Islet precursor cell (in vitro differentiated cells): Measurements from ENCODE around the gene FAM120B.

Experiments used
- DNase-seq: peaks from one replicate; pipeline ENCODE4 v3.0.0-alpha.2; 2018

FAM120B gene

DNA sequence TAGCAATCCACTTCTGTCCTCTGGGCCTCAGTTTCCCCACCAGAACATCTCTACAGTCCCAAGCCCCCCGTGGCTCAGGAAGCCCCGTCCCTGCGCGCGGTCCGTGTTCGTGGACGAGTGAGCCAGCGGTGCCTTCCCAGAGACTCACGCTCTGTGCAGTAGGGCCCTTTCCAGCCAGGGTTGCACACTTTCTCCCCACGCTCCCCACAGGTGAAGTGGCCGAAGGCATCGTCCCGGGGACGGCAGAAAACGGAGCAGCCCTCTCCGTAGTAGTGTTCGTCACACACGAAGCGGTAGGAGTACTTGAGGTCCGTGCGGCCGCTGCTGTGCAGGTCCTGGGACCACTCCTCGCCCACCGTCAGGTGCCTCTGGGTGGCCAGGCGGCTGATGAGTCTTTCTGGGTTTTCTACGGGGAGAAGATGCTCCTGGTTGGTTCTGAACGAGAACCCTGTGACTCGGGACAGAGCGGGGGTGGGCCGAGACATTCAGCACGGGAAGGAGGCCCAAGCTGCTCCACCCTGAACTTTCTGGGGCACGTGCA is 18.4 kb upstream of the FAM120B start:
- DNase-seq, result peak; percentile 50

DNA sequence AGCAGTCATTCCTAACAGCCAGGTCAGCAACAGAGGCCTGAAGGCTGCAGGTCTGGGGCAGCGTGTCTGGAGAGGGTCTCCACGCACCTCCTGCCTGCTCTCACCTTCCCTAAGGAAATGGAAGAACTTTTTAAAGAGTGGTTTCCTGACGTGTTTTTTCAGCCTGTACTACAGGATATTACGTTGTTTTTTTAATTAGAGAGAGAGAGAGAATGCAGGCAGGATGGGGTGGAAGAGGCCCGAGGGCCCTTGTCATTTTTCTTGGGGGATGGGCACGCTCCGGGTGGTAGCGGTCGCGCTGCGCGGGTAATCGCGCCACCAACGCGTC is 17.7 kb upstream of the FAM120B start:
- DNase-seq, result peak; percentile 32

- DNase-seq, result peak; percentile 54
These were observed 17.2 kb upstream of the FAM120B start for GRCh38 chr6:170289180-170289931.

- no peak for DNase-seq
These were observed 16.6 kb upstream of the FAM120B start for GRCh38 chr6:170289951-170290295.

GRCh38 chr6:170290296-170291128 is 16.0 kb upstream of the FAM120B start, which contains the start of gene DLL1:
DLL1 (minus strand) TSS chr6:170291078; CDS start chr6:170290139, 939 bp downstream.
- DNase-seq, result peak; percentile 67

DNA sequence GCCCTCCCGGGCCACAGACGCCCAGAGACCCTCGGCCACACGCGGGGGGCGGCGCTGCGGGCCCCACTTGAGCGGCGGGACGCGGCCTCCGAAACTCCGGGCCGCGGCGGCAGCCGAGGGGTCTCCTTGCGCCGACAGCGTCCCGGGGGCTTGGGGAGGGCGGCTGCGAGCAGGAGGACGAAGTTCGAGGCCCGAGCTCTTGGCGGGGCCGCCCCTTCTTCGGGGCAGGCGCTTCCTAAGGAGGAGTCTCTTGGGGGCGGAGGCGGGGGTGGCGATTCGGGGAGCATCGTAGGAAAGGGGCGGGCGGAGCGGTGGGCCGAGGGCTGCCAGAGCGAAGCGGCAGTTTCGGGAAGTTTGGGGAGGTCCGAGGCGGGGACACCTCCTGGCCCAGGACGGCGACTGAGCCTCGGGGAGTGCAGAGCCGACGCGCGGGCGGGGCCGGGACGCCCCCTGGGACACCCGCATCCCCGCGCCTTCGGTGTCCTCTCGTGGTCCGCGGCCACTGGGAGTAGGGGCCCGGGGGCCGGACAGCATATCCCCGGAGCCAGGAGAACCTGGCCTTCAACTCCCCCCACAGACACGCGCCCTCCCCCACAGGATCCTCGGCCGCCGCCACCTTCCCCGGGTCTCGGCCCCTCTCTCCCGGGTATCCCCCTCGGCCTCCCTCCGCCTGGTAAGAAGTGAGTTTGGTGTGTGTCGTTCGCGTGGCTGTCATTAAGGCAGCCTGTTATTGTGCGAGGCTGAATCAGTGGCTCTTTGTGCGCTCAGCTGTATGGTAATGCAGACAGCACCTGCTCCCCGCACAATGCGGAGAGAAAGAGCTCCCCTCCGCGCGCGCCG is 15.1 kb upstream of the FAM120B start:
- DNase-seq, result peak; percentile 74

DNA sequence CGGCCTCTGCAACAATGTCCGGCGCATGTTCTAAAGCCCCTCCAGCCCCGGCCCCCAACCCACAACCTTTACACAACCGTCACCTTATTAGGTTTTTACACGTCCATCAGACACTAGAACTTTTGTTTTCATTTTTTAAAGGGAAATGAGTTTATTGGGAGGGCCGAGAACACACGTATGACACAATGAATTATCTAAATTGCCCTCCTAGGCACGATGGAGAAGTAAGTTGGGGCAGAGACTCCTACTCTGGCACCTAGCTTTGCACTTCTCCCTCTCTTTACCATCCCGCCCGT is 14.5 kb upstream of the FAM120B start:
- no peak for DNase-seq

DNA sequence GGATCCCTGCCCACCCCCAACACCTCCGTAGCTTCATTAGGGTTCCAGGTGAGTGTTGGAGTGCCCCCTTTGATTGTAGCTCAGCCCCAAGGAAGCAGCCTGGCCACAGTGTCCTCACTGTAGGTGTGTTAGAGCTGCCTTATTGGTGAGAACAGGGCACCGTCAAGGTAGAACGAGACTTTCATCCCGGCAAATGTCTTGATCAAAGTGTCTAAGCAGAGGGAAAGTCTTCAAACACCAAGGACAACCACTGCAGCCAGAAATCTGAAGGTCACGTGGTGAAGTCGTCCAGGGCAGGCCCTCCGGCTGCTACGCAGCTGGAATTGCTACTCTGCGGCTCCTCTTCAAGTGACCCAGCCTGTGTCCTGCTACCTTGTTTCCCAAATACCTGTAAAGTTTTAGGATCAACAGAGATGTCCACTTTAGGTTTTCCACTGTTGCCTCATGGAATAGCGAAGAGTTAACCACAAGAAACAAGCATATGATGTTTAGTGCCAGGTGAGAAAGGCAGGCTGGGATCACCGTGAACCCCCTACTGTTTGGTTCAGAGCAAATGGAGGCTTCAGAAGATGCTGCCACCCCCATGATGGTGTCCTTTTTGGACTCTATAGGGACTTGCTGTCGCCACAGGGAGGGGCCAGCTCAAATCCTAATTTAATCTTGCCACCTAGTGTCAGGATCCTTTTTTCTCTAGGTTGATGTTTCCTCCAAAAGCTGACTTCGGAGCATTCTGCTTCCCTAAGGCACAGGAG is 14.0 kb upstream of the FAM120B start:
- DNase-seq, result peak; percentile 68

- peak; percentile 37 for DNase-seq
These were observed 13.0 kb upstream of the FAM120B start for GRCh38 chr6:170293341-170294231.

DNA sequence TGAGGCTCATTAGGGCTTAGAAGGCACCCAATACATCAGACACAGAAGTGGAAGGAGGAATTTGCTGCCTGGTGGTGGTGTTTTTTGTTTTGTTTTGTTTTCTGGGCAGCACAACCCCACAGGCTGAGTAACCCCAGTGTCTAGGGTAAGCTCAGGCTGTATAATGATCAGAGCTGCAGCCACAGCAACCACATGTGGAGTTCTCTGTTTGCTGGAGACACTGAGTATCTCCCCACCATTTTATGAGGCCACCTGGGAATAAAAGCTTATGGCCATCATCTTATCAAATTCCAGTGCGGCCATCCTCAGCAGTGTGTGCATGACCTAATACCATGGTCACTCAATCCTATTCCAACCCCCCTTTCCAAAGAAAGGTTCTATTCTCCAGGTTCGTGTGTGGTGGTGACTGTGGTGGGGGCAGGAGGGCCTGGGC is 12.2 kb upstream of the FAM120B start:
- DNase-seq, result no peak

DNA sequence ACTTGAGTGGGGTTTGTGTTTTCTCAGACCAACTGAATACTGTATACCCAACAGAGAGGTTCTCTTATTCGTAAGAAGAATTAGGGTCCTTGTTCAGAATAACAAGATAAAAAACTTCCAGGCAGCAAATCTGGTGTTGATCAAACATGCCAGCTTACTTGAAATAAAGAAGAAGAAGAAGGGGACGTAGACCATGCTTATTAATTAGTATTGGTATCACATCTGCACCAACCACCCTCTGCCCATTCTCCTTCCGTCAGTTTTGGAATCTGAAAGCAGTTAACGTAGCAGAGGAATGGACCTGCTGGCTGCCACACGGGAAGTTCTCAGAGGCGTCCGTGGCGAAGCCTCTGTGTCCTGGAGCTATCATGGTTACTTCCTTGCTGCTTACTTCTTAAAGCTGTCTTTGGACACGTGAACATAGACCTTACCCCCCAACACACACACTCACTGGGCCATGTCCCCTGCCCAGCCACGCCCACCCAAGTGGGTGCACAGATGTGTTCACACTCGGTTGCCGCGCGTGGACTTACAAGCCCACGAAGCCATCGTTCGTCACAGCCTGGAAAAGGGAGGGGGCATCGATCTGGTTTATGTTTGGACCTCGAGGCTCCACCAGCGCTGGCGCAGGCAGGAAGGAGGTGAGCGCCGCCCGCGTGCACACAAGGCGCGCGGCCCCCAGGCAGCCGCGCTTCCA is 11.6 kb upstream of the FAM120B start:
- no peak for DNase-seq

GRCh38 chr6:170295510-170296422 is 10.8 kb upstream of the FAM120B start:
- peak; percentile 72 for DNase-seq

DNA sequence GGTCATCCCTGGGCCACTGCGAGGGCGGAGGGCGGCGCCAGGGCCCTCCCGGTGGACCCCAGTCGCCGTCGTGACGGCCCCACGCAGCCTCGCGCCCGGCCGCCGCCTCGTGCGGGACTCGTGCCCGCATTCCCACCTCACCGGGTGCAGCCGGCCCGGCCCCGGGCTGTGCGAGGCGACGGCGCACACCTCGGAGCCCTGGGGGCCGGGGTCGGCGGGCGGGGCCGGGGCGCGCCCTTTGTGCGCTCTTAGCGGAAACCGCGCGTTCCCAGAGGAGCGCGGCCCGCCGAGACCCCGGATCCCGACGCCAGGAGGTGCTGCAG is 10.2 kb upstream of the FAM120B start:
- DNase-seq, result no peak

DNA sequence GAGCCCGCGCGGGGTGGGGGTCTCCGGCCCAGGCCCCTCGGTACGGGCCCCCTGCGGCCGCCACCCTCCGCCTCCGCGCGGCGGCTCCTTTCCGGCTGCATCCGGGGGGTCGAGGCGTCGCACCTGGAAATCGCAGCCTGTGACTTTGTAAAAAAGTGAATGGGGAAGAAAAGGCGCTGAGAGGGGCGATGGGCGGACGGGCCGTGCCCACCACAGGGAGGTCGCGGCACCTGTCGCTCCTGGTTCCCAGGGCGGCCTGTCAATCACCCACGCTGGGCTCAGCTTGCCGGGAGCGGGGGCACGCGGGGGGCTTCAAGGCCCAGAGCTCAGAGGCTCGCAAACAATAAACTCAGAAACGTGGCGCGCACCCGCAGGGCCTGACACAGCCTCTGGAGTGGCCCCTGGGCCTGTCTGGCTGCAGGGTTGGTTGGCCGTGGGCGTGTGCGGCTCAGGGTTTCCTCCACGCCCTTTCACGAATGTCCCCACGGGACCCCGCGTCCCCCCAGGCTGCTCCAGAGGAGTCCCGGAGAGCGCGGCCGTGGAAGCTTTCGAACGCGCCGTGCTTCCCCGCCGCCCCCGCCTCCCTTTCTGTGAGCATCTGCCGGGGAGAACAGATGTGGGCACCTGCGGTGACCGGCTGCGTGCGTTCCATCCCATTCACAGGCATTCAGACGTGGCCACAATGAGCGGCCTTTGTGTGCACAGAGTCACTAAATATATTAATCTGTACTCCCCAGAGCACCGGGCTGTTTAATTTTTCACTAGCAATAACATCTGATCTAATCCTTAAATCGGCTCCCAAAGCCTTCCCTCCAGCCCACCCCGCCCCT is 9.6 kb upstream of the FAM120B start:
- DNase-seq, result no peak

GRCh38 chr6:170297576-170298330 is 8.8 kb upstream of the FAM120B start:
- no peak for DNase-seq

DNA sequence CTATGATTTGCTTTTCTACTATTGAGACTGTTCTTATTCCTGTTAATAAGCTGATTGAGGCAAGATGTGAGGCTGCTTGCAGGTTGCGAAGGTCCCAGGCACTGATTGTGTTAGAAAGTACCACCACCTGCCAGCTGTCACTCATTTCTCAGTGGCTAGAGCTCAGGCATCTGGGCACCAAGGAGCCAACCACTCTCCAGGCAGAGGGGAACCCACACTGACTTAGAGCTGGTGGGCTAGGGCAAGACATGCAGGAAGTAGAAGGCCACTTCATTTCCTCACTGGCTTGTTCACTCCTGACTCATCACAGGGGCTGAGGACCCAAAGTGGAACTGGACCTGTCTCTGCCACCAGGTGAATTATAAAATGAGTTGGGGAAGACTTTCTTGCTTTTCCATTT is 7.9 kb upstream of the FAM120B start:
- DNase-seq, result no peak

DNA sequence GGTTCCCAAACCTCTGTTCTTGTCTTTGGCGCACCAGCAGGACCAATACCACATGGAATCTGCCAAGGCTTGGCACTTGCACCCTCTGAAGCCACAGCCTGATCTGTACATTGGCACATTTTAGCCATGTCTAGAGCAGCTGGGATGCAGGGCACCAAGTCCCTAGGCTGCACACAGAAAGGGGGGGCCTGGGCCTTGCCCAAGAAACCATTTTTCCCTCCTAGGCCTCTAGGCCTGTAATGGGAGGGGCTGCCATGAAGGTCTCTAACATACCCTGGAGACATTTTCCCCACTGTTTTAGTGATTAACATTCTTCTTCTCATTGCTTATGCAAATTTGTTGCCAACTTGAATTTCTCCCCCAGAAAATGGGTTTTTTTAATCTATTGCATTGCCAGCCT is 5.4 kb upstream of the FAM120B start:
- no peak for DNase-seq

DNA sequence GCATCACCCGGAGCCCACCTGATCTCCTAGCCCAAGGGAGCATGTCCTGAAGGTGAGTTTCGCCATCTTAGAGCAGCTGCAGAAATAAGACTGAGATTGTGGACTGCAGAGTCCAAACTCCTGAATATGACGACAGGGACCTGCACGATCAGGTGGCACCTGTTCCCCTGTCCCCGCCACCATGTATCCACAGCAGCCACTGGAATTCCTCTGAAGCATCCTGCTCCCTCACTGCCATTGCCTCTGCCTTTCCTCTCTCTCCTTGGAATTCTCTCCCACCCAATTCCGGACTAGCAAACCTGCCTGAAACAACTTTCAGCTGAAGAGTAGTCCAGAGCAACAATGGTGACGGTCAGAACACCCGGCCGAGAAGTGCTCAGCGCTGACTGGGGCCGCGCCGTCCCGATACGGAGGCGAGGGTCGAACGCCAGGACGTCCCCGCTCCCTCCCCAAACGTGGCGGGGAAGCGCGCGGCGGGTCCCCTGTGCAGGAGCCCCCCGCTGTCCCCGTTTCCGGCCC is 694 bp upstream of the FAM120B start:
- DNase-seq, result no peak
